CD4-positive, alpha-beta T cell treated with Interleukin-17A for 1 hour (primary cell): ENCODE results near the gene IL22.

Experiments
- DNase-seq: peaks from one replicate; pipeline ENCODE4 v3.0.0-alpha.2; 2020

IL22 gene, protein sequence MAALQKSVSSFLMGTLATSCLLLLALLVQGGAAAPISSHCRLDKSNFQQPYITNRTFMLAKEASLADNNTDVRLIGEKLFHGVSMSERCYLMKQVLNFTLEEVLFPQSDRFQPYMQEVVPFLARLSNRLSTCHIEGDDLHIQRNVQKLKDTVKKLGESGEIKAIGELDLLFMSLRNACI

DNA sequence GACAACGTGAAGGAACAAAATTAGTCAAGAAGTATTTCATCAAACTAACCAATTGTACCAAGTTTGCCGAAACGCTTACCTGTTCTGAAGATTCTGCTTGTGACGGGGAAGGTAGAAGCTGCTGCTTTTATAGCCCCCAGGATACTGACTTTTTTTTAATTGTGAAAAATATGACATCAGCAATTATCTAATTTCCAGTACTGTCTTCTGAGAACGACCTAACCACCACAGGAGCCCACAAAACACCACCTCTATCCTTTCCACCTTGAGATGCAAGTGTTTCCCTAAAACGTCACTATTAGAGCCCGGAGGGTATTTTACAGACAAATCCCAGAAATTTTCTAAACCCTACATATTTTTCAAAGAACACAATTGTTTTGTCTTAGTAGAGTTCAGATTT is at the start of gene IL22:
Gene IL22, minus strand, starts transcription at position 101 of the 400 bp plus-strand sequence. CDS start 156 bp downstream, outside the sequence.
- no peak for DNase-seq

DNA sequence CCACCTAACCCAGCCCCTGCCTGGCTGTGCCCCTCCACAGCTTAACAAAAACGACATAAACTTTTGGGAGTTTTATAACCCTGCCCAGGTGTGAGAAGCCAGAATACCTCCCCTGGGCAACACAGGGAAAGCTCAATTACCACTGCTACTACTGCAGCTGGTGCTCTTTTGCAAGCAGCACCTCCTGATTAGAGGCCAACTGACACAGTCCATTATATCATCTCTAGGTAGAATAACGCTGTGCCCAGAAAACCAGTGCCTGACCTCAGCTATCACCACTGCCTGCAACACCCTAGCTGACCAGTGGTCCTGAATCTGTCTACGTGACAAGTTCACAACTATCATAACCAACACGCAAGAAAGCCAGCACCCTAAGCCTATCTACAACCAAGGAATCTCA is 44.5 kb upstream of the IL22 start:
- no peak for DNase-seq

DNA sequence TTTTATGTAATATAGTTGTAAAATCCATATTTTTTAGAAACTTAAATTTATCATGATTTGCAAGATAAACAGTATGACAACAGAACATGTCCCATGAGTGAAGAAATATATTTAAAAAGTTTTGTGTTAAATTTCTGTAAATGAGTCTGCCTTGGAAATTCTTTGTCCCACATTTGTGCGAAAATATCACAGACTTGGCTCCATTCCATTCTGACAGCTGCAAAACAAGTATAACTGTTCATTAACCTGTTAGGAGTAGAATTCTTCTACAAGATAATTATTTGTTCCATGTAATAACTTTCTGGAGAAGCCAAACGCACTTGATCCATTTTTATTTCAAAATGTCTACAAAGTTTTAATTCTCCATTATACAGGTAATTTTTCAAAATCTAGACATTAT is 40.8 kb upstream of the IL22 start:
- DNase-seq = no peak

DNA sequence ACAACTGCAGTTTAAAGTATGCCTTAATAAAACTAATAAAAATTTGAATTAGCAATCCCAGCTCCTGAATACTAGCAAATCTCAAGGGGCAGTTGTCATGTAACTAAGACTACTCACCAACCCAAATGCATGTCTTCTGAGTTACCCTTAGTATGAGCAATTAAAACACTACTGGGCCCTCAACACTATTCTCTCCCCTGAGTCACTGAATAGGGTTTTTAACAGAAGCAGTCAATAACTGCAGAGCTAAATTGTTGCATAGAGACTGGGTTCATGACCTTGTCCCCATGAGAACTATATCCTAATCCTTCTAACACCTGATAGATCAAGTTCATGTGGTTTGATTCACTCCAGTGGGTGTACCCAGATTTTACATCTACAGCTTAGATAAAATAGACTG is 39.9 kb upstream of the IL22 start:
- DNase-seq = no peak

DNA sequence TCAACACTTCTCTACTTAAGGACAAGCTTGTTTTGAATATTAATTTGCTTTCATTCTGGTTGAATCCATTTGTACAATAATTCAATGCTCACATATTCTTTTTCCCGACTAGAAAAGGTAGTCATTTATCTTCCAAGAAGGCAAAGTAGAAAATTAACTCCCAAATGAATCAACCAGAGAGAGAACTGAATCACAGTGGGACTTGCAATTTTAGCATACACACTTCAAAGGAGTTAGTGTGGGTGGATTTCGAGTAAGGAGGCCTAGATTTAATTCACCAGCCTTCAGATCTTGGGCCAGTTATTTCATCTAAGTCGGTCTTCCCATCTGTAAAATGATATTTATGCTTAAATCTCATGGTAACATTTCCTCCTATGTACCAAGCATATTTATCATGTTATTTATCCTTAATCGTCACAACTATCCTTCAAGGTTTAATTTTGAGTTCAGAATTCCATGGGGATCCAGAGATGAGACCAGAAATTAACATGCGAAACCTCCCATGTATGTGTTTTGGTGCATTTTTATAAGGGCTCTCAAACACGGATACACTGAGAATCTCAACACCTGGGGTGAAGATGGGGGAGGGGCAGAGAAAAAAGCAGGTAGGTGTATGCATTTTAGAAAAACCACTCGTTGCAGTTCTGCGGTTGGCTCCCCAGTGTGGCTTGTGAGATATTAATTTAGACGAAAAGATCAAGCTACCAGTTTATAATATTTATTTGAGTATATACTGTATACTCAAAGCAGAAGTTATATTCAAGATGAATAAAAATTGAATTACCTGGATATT is 38.9 kb upstream of the IL22 start:
- no peak for DNase-seq

DNA sequence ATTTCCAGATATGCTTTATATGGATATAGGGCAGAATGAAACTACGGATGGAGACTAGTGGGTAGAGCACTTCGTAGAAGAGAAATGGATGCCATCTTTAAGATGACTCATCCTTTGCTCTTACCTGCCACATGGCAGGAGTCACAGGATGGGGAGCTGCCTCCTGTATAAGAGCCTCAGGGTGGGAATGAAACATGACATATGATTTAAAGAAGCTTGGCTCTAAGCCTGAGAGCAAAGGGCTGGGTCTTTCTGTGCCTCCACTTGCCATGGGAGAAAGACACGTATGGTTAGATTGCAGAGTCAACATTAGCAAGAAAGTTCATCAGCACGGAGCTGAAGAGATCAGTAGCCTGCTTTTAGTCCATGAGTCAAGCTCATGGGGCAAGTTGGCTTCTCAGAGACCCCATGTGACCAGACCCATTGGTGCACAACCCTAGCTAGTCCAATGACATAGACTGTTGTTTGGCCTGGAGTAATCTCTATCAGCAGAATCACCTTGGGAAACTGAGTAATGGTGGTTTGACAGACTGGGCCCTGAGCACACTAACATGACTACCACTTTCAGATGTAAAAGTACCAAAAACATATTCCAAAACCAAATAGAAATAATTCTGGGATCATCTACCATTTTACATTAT is 38.1 kb upstream of the IL22 start:
- DNase-seq = no peak

DNA sequence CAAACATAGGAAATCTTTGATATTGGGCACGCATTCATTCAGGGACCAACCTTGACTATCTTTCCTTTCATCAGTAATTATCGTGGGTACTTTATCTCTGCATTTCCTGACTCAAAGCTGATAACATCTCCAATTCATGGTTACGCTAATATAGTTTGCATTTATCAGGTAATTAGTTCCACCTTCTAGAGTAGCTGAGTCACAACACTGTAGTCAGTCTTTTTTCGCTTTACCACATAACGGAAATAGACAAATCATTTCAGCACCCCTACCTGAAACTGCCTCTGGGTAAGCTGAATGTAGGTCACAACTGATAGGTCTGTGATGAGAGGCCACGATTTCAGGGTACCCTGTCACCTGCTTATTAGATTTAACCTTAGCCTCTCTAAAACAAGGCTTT is 36.7 kb upstream of the IL22 start:
- DNase-seq = peak; percentile 65

DNA sequence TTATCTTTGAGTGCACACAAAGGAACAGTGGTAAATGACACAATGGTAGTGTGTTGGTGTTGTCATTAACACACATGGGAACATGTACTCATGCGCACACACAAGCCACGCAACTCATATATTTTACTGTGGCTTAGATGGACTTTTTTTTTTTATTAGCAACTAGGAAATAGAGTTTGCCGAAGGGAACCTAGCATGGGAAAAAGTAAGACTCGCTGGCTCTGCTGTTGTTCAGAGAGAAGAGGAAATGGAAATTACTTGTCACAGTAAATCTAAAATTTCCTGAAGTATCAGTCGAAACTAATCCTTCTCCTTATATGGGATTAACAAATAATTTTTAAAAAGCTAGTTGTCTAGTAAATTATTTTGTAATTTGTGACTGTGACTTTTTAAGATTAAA is 33.7 kb upstream of the IL22 start:
- no peak for DNase-seq

DNA sequence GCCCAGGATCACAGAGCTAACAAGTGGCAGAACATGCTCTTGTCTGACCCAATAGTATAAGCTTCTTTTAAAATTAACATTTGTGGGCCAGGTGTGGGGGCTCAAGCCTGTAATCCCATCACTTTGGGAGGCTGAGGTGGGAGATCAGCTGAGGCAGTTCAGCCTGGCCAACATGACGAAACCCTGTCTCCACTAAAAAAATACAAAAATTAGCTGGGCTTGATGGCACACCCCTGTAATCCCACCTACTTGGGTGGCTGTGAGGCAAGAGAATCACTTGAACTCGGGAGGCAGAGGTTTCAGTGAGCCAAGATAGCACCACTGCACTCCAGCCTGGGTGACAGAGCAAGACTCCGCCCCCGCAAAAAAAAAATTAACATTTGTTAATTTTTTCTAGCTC is 33.0 kb upstream of the IL22 start:
- DNase-seq = no peak

DNA sequence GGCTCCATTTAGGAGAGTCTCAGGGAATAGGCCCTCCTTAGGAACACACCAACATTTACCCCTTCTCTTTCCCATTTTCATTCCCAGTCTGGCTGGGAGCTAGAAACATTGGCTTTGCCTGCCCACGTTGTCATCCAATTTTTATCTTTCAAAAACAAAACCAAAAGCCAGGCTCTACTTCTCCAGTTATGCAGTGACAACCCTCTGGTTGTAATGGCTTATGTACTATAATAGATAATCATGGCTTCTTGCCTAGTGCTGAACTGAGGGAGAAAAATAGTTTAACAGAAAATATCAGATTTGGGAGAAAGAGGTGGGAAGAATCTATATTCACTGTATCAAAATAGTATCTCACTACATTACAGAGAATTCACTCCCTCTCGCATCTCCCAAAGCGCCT is 32.1 kb upstream of the IL22 start:
- no peak for DNase-seq

DNA sequence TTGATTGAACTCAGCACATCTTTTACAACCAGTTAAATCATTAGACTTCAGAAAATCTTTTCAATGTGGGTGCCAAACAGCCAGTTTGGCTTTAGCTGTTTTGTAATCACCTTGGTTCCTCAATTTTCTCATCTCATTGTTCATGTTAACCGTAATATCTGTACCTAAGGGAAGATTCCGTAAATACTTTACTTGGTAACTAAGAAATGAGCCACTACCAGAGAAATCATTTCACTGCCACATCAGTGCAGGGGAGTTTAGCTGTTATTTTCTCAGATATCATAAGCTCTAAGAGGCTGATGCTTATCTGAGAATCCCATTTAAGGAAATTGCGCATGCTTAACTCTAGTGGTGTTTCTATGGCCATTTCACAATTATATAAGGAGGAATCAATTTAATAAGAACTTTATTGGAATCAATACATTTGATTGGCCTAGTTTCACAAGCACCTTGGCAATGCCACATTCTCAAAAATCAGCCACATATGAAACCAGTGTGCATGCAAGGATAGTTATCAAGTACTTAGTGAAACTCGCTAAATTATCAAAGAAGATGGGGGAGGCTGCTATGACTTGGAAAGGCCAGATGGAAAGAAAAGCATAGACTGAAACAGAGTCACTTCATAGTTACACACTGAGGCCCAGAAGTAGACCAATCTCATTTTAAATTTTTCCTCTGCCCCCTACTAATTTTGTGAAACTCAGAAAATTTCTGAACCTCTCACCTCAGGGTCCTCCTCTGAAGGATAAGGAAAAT is 28.1 kb upstream of the IL22 start:
- DNase-seq = no peak

DNA sequence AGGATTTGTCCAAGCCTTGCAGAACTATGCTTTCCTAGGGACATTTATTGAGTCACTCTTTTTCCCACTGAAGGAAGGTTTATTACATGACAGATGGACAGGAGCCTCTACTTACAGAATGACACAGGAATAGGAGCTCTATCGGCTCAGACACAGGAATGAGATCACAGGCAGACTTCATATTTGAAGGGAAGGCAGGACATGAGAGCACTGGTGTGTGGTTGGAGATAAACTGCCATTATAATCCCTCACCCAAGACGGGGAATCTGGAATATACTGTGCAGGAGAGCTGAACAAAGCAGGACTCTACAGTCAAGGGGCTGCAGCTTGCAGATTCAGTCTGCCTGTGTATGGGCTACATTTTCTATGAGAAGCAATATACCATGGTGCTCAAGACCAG is 26.8 kb upstream of the IL22 start:
- DNase-seq = no peak

DNA sequence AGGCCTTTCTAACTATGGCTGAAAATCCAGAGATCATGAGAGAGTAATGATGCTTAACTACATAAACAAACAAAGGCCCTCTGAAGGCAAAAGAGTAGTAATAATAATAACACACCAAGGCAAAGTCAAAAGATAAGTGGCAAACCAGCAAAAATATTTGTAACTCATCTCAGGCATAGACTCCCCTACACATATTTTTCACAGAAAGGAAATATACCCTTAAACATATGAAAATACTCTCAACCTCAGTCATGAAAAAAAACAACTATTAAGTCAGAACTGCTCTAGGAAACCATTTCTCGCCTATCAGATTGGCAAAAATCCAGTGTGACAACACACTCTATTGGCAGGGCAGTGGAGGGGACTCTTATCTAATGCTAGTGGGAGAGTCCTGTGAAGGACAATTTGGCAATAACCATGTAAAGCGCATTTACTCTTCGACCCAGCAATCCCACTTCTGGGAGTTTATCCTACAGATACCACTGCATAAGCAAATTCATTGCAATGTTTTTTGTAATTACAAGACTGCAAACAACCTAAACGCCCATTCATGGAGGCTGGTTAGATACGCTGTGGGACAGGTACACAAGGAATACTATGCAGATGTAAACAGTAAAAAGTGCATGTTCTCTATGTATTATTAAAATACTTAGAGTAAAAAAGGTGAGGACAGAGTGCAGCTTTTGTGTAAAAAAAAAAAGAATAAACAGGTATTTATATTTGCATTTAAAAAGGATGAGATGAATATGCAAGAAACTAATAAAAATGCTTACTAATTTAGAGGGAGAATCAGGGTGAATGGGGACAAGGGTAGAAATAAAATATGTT is 26.0 kb upstream of the IL22 start:
- DNase-seq = no peak

DNA sequence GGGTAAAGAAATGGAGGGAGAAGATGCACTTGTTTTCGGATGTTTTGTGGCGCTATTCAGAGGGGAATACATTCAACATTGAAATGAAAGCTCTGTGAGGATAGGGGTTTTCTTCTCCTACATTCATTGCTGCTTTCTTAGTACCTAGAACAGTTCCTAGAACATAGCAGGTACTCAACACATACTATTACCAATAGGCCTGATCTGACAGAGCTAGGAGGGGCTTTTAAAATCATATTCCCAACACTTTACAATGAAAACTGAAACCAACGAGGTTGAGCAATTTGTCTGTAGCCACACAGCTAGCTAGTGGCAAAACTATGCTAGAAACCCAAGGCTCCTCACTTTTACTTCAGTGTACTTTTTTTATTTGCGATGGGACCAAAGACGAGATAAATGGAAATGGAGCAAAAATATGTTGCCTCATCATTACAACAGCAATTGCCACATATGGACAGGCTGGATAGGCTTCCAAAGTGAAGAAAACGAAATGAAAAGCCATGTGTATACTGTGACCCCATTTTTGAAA is 23.1 kb upstream of the IL22 start:
- DNase-seq = no peak

DNA sequence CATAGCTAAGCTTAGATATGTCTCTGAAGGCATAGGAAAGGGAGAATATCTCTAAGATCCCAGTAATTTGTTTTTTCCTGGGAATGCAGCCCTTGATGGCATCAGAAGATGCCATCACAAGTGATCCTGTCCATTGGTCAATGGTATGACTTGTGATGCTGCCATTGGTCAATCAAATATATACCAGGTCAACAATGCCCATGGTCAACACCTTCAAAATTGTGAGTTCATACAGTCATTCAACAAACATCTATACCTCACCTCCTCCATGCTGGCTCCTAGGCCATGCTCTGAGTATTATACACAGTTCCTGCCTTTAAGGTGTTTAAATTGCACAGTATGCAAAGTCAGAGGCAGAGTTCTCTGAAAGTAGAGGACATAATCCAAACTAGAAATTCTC is 19.3 kb upstream of the IL22 start:
- DNase-seq = no peak

DNA sequence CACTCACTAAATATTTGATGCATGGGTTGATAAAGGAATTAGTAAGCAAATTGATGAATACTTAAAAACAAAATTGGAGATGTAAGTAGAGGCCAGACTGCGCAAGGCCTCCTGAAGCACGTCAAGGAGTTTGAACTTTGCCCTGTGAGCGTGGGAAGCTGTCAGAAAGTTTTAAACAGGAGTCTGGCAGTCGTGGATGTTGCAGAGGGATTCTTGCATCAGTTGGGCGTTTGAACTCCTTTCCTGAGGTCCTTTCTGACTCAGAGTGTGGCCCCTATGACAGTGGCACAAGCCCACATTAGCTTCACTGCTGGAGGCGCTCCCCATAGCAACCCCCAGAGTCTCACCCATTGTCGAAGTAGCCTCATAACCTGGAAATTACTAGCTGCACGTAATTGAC is 17.9 kb upstream of the IL22 start:
- DNase-seq = no peak

DNA sequence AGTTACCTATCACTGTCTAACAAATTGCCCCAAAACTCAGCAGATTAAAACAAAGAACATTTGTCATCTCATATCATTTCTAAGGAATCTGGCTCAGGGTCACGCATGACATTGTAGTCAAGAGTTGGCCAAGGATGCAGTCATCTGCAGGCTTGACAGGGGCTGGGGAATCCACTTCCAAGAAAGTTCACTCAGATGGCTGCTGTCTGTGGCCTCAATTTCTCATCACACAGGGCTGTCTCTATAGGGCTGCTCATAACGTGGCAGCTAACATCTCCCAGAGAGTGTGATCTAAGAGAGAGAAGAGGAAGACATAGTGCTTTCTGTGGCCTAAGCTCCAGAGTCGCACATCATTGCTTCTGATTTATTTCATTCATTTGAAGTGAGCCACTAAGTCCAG is 17.0 kb upstream of the IL22 start:
- no peak for DNase-seq

DNA sequence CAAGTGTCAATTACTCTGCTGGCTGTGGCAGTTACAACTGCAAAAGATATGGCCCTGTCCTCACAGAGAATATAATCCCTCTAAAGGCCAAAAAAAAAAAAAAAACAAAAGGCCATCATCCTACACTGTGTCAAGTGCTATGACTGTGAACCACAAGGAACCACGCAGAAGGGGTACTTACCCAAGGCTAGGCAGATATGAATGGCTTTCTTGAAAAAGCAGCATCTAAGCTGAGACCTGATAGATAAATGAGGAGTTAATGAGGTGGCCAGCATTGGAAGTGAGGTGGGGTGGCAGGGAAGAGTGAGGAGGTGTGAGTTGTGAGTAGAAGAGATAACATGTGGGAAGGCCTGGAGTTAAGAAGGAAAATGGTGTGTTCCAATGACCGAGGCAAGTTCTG is 16.4 kb upstream of the IL22 start:
- no peak for DNase-seq

DNA sequence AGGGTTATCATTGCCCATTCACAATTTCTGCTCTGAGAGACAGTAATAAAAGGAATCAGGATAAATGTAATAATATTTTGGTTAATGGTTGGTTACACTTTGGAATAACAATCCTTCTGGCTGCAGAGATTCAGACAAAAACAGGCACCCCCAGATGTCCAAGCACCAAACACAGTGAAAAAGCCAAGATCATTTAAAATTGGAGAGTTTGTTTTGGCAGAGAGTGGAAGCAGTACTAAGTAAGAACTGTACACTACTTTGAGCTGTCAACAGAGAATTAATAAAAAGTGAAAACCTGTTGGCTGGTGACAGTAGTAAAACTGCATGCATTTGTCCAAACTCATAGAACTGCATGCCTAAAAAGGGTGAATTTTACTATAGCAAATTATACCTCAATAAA is 15.6 kb upstream of the IL22 start:
- no peak for DNase-seq

DNA sequence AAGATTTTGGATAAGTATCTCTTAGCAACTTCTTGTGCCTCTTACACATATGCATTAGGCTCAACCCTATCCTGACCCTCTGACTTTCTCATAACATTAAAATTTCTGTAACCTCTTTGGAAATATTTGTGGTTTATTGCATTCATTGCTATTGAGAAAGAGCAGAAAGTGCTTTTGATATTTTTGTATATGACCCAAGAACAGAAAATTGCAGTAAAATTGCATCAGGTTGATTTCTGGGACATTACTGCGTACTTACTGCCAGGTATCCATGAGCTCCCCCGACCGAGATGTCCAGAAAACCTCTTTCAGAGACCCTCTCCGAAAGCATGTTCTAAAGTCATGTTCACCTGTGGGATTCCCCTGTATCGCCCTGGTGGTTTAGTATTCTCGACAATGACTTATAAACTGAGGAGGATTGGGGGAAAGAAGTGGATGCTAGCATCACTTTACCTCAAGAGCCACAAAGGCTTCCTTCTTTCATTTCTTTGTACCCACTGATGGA is 14.5 kb upstream of the IL22 start:
- no peak for DNase-seq

DNA sequence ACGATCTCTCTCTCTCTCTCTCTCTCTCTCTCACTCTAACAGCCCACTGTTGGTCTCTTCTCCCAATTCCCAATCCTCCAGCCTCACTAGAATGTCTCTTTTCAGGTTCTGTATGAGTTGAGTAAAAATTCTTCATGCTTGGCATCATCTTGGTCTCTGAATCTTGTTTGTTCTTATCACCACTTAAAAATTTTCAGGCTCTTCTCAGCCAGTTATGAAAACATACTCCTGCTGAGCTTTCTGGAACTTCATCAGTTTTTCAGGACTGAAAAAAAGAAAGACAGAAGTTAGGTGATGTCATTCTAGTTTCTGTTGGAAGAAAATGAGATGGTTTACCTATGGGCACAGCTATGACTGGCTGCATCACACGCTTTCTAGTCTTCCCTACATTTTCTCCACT is 11.5 kb upstream of the IL22 start:
- DNase-seq = no peak

DNA sequence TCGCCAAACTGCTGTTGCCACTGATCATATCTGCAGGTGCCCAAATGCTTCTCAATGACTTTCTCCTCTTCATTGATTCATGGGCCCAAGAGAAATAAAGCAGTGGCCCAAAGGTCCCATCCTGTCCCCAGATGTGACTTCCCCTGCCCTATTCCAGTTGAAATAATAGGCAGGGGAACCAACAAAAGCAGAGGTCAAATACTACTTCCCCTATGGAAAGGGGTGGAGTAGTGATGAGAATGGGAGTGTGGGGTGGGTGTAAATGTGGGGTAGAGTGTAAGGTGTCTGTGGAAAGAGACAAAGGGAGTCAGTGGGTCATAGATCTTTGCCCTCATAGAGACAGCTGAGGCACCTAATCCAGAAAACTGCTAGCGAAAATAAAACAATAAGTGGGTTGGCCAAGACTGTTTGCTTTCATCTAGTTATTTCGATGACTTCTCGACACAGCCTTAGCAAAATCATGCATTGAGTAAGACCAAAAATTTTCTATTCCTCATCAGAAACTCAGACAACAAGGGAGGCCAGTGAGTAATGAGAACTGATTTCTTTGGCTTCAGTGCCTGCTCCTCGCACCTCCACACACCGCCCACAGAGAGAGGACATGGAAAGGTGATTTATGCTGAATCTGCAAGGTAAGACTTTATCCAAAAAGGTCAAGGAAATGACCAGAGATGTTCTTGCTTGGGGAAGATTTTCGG is 10.9 kb upstream of the IL22 start:
- no peak for DNase-seq
